ENCODE results near the gene CACNA1I. TPM values are rescaled to one million over a fixed set of nuclear protein-coding genes. Genes with fewer than 3 reads are reported as not detected.

Gene CACNA1I
- total RNA-seq, 1 experiment from 2014 or later, result 0.15 TPM

DNA sequence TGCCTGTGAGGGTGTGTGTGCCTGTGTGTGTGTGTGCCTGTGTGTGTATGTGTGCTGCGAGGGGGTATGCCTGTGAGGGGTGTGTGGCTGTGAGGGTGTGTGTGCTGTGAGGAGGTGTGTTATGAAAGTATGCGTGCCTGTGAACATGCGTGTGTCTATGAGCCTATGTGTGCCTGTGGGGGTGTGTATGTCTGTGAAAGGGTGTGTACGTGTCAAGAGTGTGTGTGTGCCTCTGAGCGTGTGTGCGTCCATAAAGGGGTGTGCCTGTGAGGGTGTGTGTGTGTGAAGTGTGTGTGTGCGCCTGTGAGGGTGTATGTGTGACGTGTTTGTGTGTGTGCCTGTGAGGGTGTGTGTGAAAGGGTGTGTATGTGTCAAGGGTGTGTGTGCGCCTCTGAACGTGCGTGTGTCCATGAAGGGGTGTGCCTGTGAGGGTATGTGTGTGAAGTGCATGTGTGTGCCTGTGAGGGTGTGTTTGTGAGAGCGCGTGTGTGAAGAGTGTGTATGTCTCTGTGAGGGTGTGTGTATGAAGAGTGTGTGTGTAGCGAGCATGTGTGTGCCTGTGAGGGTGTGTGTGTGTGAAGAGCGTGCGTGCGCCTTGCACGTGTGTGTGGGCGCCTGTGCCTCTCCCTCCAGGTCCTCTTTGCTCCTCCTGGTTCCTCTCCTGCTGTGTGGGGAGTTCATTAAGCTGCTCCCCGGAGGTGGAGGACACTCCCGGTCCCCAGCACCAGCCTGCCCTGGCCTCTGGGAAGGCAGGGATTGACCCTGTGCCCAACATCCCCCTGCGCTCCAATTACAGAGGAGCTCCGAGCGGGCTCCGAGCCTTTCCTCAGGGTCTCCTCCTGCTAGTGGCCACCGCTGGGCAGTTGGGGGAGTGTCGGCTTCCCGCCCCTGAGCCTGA, 53.3 kb downstream of the CACNA1I start:
- POLR2A ChIA-PET, result no interaction called here
- H3K79me2 ChIP-seq (ENCODE audit: insufficient read depth, low read length), result no peaks in the 10 kb centered on the region
- ATAC-seq (no peak), DNase-seq (ENCODE audit: low read depth, low spot score) (no peak)
- H3K27me3 ChIP-seq (ENCODE audit: insufficient read depth, low read length), result no peaks in the 10 kb centered on the region
- RAD21 ChIA-PET (ENCODE audit: low non-redundant PET in 1 of 2, low total read pairs in 2 of 2, uncharacterized antibody in 2 of 2, unreplicated experiment in 2 of 2), result no interaction called here
- no peaks in the 10 kb centered on the region for H3K36me3 ChIP-seq (ENCODE audit: control insufficient read depth in 1 of 2, insufficient read depth in 2 of 2, low read length in 2 of 2)
- CTCF ChIA-PET, result no interaction called here
- H4K20me1 ChIP-seq (ENCODE audit: insufficient read depth), result no peaks in the 10 kb centered on the region
- H3K9ac ChIP-seq (ENCODE audit: low read length), result no peak overlapping the region
- H3K4me1 ChIP-seq (ENCODE audit: control insufficient read depth in 1 of 2, insufficient read depth in 2 of 2, low read length in 2 of 2), result no peaks in the 10 kb centered on the region; a peak in 1 of 4 replicates
- H3K27ac ChIP-seq (ENCODE audit: low read depth, low read length), result no peak overlapping the region
- TF ChIP-seq EZH2phosphoT487 (IDR thresholded peaks at IDR 0.05; ENCODE audit: borderline replicate concordance) (no peak), ZNF274 (IDR thresholded peaks at IDR 0.05; ENCODE audit: low read depth, low read length) (no peak), ELF1 (IDR thresholded peaks at IDR 0.05; ENCODE audit: borderline replicate concordance, low read depth) (no peak), RAD21 (IDR thresholded peaks at IDR 0.05; ENCODE audit: low read depth) (no peak)
- TF ChIP-seq, protein P1, sequence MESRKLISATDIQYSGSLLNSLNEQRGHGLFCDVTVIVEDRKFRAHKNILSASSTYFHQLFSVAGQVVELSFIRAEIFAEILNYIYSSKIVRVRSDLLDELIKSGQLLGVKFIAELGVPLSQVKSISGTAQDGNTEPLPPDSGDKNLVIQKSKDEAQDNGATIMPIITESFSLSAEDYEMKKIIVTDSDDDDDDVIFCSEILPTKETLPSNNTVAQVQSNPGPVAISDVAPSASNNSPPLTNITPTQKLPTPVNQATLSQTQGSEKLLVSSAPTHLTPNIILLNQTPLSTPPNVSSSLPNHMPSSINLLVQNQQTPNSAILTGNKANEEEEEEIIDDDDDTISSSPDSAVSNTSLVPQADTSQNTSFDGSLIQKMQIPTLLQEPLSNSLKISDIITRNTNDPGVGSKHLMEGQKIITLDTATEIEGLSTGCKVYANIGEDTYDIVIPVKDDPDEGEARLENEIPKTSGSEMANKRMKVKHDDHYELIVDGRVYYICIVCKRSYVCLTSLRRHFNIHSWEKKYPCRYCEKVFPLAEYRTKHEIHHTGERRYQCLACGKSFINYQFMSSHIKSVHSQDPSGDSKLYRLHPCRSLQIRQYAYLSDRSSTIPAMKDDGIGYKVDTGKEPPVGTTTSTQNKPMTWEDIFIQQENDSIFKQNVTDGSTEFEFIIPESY (IDR thresholded peaks at IDR 0.05; ENCODE audit: extremely low read depth, insufficient replicate concordance, low read length), result no peak
- H3K4me3 ChIP-seq (replicated peaks in 1 of 2; ENCODE audit: low read depth in 1 of 2, low read length in 2 of 2), result no peak overlapping the region
- no peaks in the 10 kb centered on the region for H3K9me2 ChIP-seq (ENCODE audit: insufficient read depth)
- H3K4me2 ChIP-seq (ENCODE audit: low read length), result no peak overlapping the region
- H2AFZ ChIP-seq (ENCODE audit: low read depth, low read length, poor library complexity, severe bottlenecking), result no peak overlapping the region
- no peaks in the 10 kb centered on the region for H3K9me3 ChIP-seq (ENCODE audit: control insufficient read depth in 1 of 2, insufficient read depth in 1 of 2, low read depth in 1 of 2, low read length in 2 of 2)
- BruUV-seq (replicated peaks), result no TSS peak
- intact Hi-C loops (cut with micrococcal nuclease), result loop anchor here (2.0 to 10.0 kb wide), 2 partner anchors 181 to 401 kb away; no protein-coding TSS in a partner anchor

DNA sequence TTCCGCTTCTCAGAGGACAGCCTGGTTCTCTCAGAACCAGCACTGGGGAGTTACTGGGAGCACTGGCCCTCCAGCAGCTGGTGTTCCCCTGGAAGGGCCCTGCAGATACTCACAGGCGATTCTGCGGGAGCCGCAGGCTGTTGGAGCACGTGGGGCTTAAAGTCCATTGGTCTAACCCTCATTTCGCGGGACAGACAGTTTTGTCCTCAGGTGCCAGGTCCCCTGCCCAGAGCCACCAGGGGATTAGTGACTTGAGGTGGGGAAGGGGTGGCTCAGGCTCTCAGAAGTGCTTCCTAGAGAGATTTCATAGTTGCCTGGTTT, 53.9 kb downstream of the CACNA1I start:
- Histone ChIP-seq H3K4me2 (ENCODE audit: low read length) (no peak overlapping the region), H3K79me2 (ENCODE audit: insufficient read depth, low read length) (no peaks in the 10 kb centered on the region), H2AFZ (ENCODE audit: low read depth, low read length, poor library complexity, severe bottlenecking) (no peak overlapping the region), H3K36me3 (ENCODE audit: control insufficient read depth in 1 of 2, insufficient read depth in 2 of 2, low read length in 2 of 2) (no peaks in the 10 kb centered on the region), H3K9ac (ENCODE audit: low read length) (no peak overlapping the region), H3K9me3 (ENCODE audit: control insufficient read depth in 1 of 2, insufficient read depth in 1 of 2, low read depth in 1 of 2, low read length in 2 of 2) (no peaks in the 10 kb centered on the region), H3K27me3 (ENCODE audit: insufficient read depth, low read length) (no peaks in the 10 kb centered on the region), H3K27ac (ENCODE audit: low read depth, low read length) (no peak overlapping the region), H3K9me2 (ENCODE audit: insufficient read depth) (no peaks in the 10 kb centered on the region), H3K4me1 (ENCODE audit: control insufficient read depth in 1 of 2, insufficient read depth in 2 of 2, low read length in 2 of 2) (no peaks in the 10 kb centered on the region; a peak in 1 of 4 replicates), H4K20me1 (ENCODE audit: insufficient read depth) (no peaks in the 10 kb centered on the region), H3K4me3 (replicated peaks in 1 of 2; ENCODE audit: low read depth in 1 of 2, low read length in 2 of 2) (no peak overlapping the region)
- ChIA-PET POLR2A (no interaction called here), RAD21 (ENCODE audit: low non-redundant PET in 1 of 2, low total read pairs in 2 of 2, uncharacterized antibody in 2 of 2, unreplicated experiment in 2 of 2) (no interaction called here), CTCF (no interaction called here)
- no peak for ATAC-seq
- intact Hi-C loops (cut with micrococcal nuclease), result loop anchor here (10.0 kb wide), 1 partner anchor 180 kb away; no protein-coding TSS in a partner anchor
- no TSS peak for BruUV-seq (replicated peaks)
- DNase-seq (ENCODE audit: low read depth, low spot score), result no peak
- TF ChIP-seq, protein P2, sequence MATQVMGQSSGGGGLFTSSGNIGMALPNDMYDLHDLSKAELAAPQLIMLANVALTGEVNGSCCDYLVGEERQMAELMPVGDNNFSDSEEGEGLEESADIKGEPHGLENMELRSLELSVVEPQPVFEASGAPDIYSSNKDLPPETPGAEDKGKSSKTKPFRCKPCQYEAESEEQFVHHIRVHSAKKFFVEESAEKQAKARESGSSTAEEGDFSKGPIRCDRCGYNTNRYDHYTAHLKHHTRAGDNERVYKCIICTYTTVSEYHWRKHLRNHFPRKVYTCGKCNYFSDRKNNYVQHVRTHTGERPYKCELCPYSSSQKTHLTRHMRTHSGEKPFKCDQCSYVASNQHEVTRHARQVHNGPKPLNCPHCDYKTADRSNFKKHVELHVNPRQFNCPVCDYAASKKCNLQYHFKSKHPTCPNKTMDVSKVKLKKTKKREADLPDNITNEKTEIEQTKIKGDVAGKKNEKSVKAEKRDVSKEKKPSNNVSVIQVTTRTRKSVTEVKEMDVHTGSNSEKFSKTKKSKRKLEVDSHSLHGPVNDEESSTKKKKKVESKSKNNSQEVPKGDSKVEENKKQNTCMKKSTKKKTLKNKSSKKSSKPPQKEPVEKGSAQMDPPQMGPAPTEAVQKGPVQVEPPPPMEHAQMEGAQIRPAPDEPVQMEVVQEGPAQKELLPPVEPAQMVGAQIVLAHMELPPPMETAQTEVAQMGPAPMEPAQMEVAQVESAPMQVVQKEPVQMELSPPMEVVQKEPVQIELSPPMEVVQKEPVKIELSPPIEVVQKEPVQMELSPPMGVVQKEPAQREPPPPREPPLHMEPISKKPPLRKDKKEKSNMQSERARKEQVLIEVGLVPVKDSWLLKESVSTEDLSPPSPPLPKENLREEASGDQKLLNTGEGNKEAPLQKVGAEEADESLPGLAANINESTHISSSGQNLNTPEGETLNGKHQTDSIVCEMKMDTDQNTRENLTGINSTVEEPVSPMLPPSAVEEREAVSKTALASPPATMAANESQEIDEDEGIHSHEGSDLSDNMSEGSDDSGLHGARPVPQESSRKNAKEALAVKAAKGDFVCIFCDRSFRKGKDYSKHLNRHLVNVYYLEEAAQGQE (IDR thresholded peaks at IDR 0.05; ENCODE audit: low read depth), result no peak
- TF ChIP-seq ZFX (IDR thresholded peaks at IDR 0.05), result no peak
- no peak for TF ChIP-seq ZNF274 (IDR thresholded peaks at IDR 0.05; ENCODE audit: low read depth, low read length)
- TF ChIP-seq SIN3A (IDR thresholded peaks at IDR 0.05; ENCODE audit: low read depth), result no peak
- no peak for TF ChIP-seq EZH2 (IDR thresholded peaks at IDR 0.05)
- TF ChIP-seq POLR2AphosphoS5 (IDR thresholded peaks at IDR 0.05; ENCODE audit: low read depth, low read length), result no peak
- TF ChIP-seq, protein P3, sequence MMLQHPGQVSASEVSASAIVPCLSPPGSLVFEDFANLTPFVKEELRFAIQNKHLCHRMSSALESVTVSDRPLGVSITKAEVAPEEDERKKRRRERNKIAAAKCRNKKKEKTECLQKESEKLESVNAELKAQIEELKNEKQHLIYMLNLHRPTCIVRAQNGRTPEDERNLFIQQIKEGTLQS (IDR thresholded peaks at IDR 0.05), result no peak
- no peak for TF ChIP-seq TCF7L2 (IDR thresholded peaks at IDR 0.05; ENCODE audit: borderline replicate concordance, extremely low read depth, insufficient read depth, insufficient read length)
- TF ChIP-seq SRF (IDR thresholded peaks at IDR 0.05; ENCODE audit: low read depth), result no peak
- TF ChIP-seq FOSL1 (IDR thresholded peaks at IDR 0.05; ENCODE audit: low read depth), result no peak
- TF ChIP-seq EGR1 (IDR thresholded peaks at IDR 0.05; ENCODE audit: low read depth), result no peak
